Bronchial epithelial cell (primary cell): ENCODE data around the gene ATP6V1F. TPM values are rescaled to one million over a fixed set of nuclear protein-coding genes. Genes with fewer than 3 reads are reported as not detected.

Experiments
- DNase-seq: peaks from one replicate; pipeline ENCODE4 v3.0.0-alpha.2; 2010; ENCODE audit warnings: low read depth
- FAIRE-seq: peaks from 2 replicates; lab custom pipeline; 2011; peaks lifted over from hg19 to GRCh38; lab: Jason Lieb, UNC
- H3K27me3 ChIP-seq: 2 replicates; pipeline ENCODE4 v1.5.1; 2011; ENCODE audit warnings: low read length; ENCODE audit not compliant: control insufficient read depth, insufficient read depth
- H3K36me3 ChIP-seq: 2 replicates; pipeline ENCODE4 v1.5.1; 2011; ENCODE audit warnings: low read length; ENCODE audit not compliant: control insufficient read depth, insufficient read depth
- H3K4me3 ChIP-seq: 2 replicates; pipeline ENCODE4 v1.5.1; 2011; ENCODE audit warnings: mild to moderate bottlenecking, low read depth, low read length, control low read depth
- total RNA-seq: library from RNA; depleted of rRNA; stranded (reverse); fragments of >200 nt; gene quantifications from 2 replicates; pipeline ENCODE4 v1.2.1, GENCODE V29; 2014
- TF ChIP-seq, protein P1 (sequence below): IDR thresholded peaks from 2 replicates; pipeline ENCODE4 v1.5.1; 2011; ENCODE audit warnings: mild to moderate bottlenecking, moderate library complexity, low read length, control low read depth, inconsistent platforms; ENCODE audit not compliant: insufficient read depth, severe bottlenecking

ATP6V1F gene
- total RNA-seq, 1 donor from 2014 or later, result 108 TPM

DNA sequence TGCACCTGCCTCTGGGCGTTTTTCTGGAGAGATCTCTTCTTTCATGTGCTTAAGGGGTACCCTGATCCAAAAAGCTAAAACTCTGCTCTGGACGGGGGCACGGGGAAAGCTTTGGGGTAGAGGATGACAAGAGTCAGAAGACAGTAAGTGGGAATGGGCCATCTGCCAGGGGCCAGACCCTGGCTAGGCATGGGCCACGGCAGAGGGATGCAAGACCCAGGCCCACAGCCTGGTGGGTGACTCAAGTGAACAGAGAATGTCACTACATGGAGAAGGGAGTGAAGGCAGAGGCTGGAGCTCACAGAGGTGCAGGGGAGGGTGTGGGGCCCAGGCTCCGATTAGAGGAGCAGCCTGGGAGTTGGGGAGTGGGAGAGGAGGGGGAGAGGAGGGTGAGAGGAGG, 17.2 kb upstream of the ATP6V1F start:
- H3K27me3 ChIP-seq, result no peaks in the 10 kb centered on the region
- TF ChIP-seq, protein P1, sequence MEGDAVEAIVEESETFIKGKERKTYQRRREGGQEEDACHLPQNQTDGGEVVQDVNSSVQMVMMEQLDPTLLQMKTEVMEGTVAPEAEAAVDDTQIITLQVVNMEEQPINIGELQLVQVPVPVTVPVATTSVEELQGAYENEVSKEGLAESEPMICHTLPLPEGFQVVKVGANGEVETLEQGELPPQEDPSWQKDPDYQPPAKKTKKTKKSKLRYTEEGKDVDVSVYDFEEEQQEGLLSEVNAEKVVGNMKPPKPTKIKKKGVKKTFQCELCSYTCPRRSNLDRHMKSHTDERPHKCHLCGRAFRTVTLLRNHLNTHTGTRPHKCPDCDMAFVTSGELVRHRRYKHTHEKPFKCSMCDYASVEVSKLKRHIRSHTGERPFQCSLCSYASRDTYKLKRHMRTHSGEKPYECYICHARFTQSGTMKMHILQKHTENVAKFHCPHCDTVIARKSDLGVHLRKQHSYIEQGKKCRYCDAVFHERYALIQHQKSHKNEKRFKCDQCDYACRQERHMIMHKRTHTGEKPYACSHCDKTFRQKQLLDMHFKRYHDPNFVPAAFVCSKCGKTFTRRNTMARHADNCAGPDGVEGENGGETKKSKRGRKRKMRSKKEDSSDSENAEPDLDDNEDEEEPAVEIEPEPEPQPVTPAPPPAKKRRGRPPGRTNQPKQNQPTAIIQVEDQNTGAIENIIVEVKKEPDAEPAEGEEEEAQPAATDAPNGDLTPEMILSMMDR, result no peak
- no peak for FAIRE-seq
- no peak overlapping the region for H3K4me3 ChIP-seq
- DNase-seq, result no peak
- no peaks in the 10 kb centered on the region for H3K36me3 ChIP-seq

DNA sequence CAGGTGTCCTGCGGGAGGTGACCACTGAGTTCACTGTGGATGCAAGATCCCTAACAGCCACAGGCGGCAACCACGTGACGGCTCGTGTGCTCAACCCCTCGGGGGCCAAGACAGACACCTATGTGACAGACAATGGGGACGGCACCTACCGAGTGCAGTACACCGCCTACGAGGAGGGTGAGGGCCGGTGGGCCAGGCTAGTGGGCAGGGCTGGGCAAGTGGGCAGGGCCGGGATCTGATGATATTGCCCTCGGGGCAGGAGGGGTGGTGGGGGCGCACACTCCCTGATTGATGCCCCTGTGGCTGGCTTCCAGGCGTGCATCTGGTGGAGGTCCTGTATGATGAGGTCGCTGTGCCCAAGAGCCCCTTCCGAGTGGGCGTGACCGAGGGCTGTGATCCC, 16.7 kb upstream of the ATP6V1F start:
- DNase-seq (no peak), FAIRE-seq (no peak)
- Histone ChIP-seq H3K36me3 (no peaks in the 10 kb centered on the region), H3K27me3 (no peaks in the 10 kb centered on the region), H3K4me3 (no peak overlapping the region)
- TF ChIP-seq, protein P1, result no peak

DNA sequence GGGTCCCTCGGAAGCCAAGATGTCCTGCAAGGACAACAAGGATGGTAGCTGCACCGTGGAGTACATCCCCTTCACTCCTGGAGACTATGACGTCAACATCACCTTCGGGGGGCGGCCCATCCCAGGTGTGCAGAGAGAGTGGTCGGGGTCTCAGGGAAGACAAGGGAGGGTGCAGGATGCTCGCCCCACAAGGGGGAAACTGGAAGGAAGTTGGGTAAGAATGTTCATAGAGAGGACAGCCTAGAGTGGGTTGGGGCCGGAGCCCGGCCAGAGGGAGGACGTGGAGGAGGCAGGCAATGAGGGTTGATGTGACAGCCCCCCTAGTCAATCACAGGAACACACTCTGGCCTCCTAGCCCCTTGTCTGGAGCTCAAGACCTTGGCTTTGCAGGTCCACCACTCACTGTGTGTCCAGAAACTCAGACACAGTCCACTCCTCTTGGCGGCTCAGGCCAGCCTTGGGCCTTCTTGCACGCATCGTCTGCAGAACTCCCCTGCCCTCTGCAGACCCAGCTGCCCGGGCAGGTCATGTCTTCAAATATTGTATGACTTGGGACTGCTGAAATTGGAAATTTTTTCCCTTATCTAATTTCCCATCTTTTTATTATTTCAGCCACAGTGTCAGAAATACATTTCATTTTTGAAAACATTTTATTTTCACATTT, 15.7 kb upstream of the ATP6V1F start:
- FAIRE-seq (no peak), DNase-seq (no peak)
- no peaks in the 10 kb centered on the region for H3K36me3 ChIP-seq
- TF ChIP-seq, protein P1, result no peak
- no peaks in the 10 kb centered on the region for H3K27me3 ChIP-seq
- H3K4me3 ChIP-seq, result no peak overlapping the region

DNA sequence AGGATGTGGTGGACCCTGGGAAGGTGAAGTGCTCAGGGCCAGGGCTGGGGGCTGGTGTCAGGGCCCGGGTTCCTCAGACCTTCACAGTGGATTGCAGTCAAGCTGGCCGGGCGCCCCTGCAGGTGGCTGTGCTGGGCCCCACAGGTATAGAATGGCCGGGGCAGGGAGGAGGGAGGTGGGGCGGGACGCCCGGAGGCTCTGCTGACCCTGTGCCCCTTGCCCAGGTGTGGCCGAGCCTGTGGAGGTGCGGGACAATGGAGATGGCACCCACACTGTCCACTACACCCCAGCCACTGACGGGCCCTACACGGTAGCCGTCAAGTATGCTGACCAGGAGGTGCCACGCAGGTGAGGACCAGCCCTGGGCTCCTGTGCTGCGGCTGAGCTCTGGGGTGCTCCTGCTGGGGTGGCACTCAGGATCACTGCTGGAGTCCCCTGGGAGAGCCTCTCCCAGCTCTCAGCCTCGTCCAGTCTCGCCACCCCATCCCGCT, 14.9 kb upstream of the ATP6V1F start:
- H3K27me3 ChIP-seq, result no peaks in the 10 kb centered on the region
- H3K4me3 ChIP-seq, result no peak overlapping the region
- DNase-seq (no peak), FAIRE-seq (no peak)
- H3K36me3 ChIP-seq, result no peaks in the 10 kb centered on the region
- TF ChIP-seq, protein P1, result no peak

DNA sequence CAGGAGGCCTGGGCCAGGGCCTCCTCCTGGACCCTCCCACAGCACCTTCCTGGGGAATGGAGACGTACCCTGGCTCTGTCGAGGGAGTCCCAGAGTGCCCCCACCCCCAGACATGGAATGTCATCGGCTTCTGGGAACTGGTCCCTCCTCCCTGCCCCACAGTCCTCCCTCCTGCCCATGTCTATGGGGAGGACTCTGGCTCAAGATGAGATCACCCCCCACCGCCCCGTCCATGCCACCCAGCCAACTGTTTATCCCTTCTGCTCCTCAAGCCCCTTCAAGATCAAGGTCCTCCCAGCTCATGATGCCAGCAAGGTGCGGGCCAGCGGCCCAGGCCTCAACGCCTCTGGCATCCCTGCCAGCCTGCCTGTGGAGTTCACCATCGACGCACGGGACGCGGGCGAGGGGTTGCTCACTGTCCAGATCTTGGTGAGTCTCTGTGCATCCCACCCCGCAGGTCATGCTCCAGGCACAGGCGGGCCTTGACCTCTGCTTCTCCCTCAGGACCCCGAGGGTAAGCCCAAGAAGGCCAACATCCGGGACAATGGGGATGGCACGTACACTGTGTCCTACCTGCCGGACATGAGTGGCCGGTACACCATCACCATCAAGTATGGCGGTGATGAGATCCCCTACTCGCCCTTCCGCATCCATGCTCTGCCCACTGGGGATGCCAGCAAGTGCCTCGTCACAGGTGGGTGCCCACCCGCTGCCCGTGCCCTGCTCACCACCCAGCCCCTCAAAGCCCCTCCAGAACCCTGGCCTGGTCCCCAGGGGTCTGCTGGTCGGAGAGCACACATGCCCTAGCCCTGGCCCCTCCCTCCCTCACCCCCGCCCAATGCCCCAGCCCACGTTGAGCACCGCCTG, 14.1 kb upstream of the ATP6V1F start:
- Histone ChIP-seq H3K27me3 (no peaks in the 10 kb centered on the region), H3K4me3 (no peak overlapping the region), H3K36me3 (no peaks in the 10 kb centered on the region)
- no peak for DNase-seq
- TF ChIP-seq, protein P1, result no peak
- FAIRE-seq, result peak; percentile 7
